ENCODE results near the gene ARID2.

DNA sequence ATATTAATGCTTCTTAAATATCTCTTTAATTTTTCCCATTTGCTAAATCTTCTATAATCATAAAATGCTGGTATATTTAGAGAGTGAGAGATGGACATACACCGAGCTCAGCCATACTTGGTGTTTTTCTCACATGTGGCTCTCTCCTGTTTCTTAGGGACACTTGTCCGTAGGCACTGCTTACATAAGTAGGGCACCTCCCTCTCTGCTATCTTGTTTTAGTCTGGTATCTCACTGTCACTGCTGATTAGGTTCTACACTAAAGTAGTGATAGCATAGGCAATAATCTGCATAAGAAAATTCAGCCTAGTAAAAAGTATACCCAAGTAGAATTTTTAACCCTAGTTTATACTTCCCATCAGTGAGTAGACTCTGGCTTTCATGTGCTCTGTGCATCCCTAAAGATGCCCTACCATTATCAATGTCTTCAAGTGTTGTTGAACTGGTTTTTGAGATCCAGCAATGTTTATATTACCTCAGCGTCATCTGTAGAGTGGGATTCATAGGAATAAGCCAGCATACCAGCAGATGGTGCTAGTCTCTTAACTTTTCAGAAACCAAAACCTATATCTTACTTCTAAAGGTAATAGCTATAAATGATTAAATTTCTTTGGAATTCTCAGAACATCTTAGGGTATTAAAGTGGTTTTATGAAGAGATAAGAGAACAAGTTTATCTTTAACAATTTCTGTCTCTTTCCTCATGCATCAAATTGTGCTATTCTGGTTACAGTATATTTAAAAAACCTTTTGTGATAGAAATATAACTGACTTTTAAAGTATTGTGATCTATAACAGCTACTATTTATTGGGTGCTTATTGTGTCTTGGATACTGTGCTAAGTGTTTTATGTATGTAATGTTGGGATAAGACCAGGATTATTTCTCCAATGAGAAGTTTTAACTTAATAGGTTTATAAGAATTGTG lies 32.9 kb downstream of the ARID2 start:
- no peak for TF ChIP-seq EZH2phosphoT487 (IDR thresholded peaks at IDR 0.05; ENCODE audit: borderline replicate concordance, low read depth, low read length)
- TF ChIP-seq, protein P1, sequence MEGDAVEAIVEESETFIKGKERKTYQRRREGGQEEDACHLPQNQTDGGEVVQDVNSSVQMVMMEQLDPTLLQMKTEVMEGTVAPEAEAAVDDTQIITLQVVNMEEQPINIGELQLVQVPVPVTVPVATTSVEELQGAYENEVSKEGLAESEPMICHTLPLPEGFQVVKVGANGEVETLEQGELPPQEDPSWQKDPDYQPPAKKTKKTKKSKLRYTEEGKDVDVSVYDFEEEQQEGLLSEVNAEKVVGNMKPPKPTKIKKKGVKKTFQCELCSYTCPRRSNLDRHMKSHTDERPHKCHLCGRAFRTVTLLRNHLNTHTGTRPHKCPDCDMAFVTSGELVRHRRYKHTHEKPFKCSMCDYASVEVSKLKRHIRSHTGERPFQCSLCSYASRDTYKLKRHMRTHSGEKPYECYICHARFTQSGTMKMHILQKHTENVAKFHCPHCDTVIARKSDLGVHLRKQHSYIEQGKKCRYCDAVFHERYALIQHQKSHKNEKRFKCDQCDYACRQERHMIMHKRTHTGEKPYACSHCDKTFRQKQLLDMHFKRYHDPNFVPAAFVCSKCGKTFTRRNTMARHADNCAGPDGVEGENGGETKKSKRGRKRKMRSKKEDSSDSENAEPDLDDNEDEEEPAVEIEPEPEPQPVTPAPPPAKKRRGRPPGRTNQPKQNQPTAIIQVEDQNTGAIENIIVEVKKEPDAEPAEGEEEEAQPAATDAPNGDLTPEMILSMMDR (conservative IDR thresholded peaks at IDR 0.05; ENCODE audit: low read length), result peak; percentile 84

All from OCI-LY7 (cell line).